NCI-H1417 treated with DMSO at 0.1 percent for 48 hours (cell line): ENCODE measurements around the gene VPS33B.
"Not testable (repeated sequence)": the region's sequence is repeated elsewhere in the genome, so short reads cannot be mapped to it uniquely, and the experiment has no call there.

Source experiments
- DNase-seq: peaks from one replicate; lab custom pipeline; 2025; lab: John Stamatoyannopoulos, UW

VPS33B gene

GRCh38 chr15:91022075-91022831, at the start of gene VPS33B:
VPS33B (minus strand) TSS chr15:91022594; CDS start chr15:91022249, 345 bp downstream.
- peak; percentile 66 for DNase-seq

GRCh38 chr15:91072161-91072560, 49.8 kb upstream of the VPS33B start:
- no peak for DNase-seq

GRCh38 chr15:91070872-91071271, 48.5 kb upstream of the VPS33B start:
- DNase-seq: no peak

- no peak for DNase-seq
These were observed 46.6 kb upstream of the VPS33B start for GRCh38 chr15:91068966-91069365.

- no peak for DNase-seq
These were observed 46.0 kb upstream of the VPS33B start for GRCh38 chr15:91068436-91068835.

- DNase-seq: no peak
These were observed 44.6 kb upstream of the VPS33B start for GRCh38 chr15:91067036-91067435.

- DNase-seq: no peak
These were observed 43.1 kb upstream of the VPS33B start for GRCh38 chr15:91065505-91065904.

- DNase-seq: no peak
These were observed 39.6 kb upstream of the VPS33B start for GRCh38 chr15:91061997-91062396.

- DNase-seq: no peak
These were observed 38.8 kb upstream of the VPS33B start for GRCh38 chr15:91061230-91061629.

GRCh38 chr15:91055548-91056331, 33.3 kb upstream of the VPS33B start:
- DNase-seq: peak; percentile 71

GRCh38 chr15:91054816-91055215, 32.4 kb upstream of the VPS33B start:
- DNase-seq: no peak

- no peak for DNase-seq
These were observed 28.9 kb upstream of the VPS33B start for GRCh38 chr15:91051248-91051647.

- no peak for DNase-seq
These were observed 27.7 kb upstream of the VPS33B start for GRCh38 chr15:91050128-91050455.

GRCh38 chr15:91049378-91050127, 27.2 kb upstream of the VPS33B start:
- DNase-seq: peak; percentile 50

GRCh38 chr15:91047545-91048199, 25.3 kb upstream of the VPS33B start:
- DNase-seq: no peak

- not testable (repeated sequence) for DNase-seq
These were observed 23.7 kb upstream of the VPS33B start for GRCh38 chr15:91046056-91046455.

- no peak for DNase-seq
These were observed 22.7 kb upstream of the VPS33B start for GRCh38 chr15:91045065-91045464.

GRCh38 chr15:91043202-91043874, 20.9 kb upstream of the VPS33B start:
- no peak for DNase-seq

- DNase-seq: no peak
These were observed 18.5 kb upstream of the VPS33B start for GRCh38 chr15:91040856-91041255.

GRCh38 chr15:91039996-91040395, 17.6 kb upstream of the VPS33B start:
- no peak for DNase-seq

GRCh38 chr15:91032919-91033803, 10.8 kb upstream of the VPS33B start:
- peak; percentile 28 for DNase-seq
